PC-9 (cell line): ENCODE data around the gene STXBP5.

ENCODE experiments used
- CTCF ChIP-seq: fragments of 200-600 bp; sonication (generic); conservative IDR thresholded peaks from 2 replicates; pipeline ENCODE4 v1.6.1; 2017; ENCODE audit warnings: mixed run types, antibody characterized with exemption, mild to moderate bottlenecking, moderate library complexity
- EZH2 ChIP-seq: fragments of 200-600 bp; sonication (generic); IDR thresholded peaks from 2 replicates; pipeline ENCODE4 v1.8.0; 2017; ENCODE audit warnings: antibody characterized with exemption, low read depth

GRCh38 chr6:147226877-147227276 lies 22.7 kb downstream of the STXBP5 start:
- no peak for TF ChIP-seq CTCF
- TF ChIP-seq EZH2, result no peak
